ENCODE data around the gene CBX2. TPM values are rescaled to one million over a fixed set of nuclear protein-coding genes. Genes with fewer than 3 reads are reported as not detected.

Gene CBX2
- total and polyA plus RNA-seq, 2 of the 4 experiments (the other 2 are of a cell fraction) = 2.0 to 3.2 TPM

GRCh38 chr17:79781012-79781650 lies 3.2 kb downstream of the CBX2 start:
- no peak overlapping the region for H2BK15ac ChIP-seq (ENCODE audit: low read depth, low read length)

More at GRCh38 chr17:79781012-79781650, 3.2 kb downstream of the CBX2 start:
- Histone ChIP-seq H4K20me1 (ENCODE audit: insufficient read depth, low read length) (peaks cover 8% of the 10 kb centered on the region; the same call in 1 of the 2 replicates), H3K4me3 (ENCODE audit: insufficient read depth, low read depth, low read length) (no peak overlapping the region), H2AFZ (replicated peaks; ENCODE audit: low read length, poor library complexity) (no peak overlapping the region), H3K4me2 (ENCODE audit: low read depth, low read length) (no peak overlapping the region), H2AK9ac (replicated peaks; ENCODE audit: low read depth, low read length, poor library complexity) (peak overlapping the region; percentile 37), H3K9me1 (ENCODE audit: insufficient read depth, low read length) (no peaks in the 10 kb centered on the region), H3K14ac (replicated peaks; ENCODE audit: low read depth, low read length) (no peak overlapping the region), H4K5ac (ENCODE audit: low read depth, low read length) (no peak overlapping the region), H3K4me1 (ENCODE audit: control insufficient read depth, insufficient read depth, low read length) (peaks cover 3% of the 10 kb centered on the region; the same call in 1 of the 2 replicates), H3K18ac (ENCODE audit: low read depth, low read length) (no peak overlapping the region), H3K27me3 (ENCODE audit: control insufficient read depth, insufficient read depth, low read length) (peaks cover 15% of the 10 kb centered on the region), H3K36me3 (ENCODE audit: control insufficient read depth, insufficient read depth, low read length) (peaks cover 4% of the 10 kb centered on the region), H2BK20ac (ENCODE audit: low read depth, low read length) (no peak overlapping the region), H2BK5ac (ENCODE audit: low read depth, low read length, poor library complexity, severe bottlenecking) (no peak overlapping the region), H3K79me1 (ENCODE audit: low read depth in 1 of 2, low read length in 2 of 2) (no peaks in the 10 kb centered on the region; a peak in 1 of 4 replicates), H2BK120ac (ENCODE audit: low read depth, low read length) (no peak overlapping the region), H3K9ac (ENCODE audit: low read depth, low read length) (no peak overlapping the region), H3K56ac (ENCODE audit: extremely low read depth, insufficient read depth, low read length) (no peak overlapping the region), H3K4ac (ENCODE audit: low read depth, low read length) (no peak overlapping the region), H3K27ac (ENCODE audit: insufficient read depth, low read length) (no peak overlapping the region), H3K9me3 (ENCODE audit: control insufficient read depth, insufficient read depth, low read length) (0 out of 2 replicates have a peak, but pooled peaks cover 3% of the 10 kb centered on the region), H2AK5ac (ENCODE audit: low read depth, low read length) (no peak overlapping the region), H4K8ac (ENCODE audit: low read depth in 2 of 2, low read length in 2 of 2) (no peak overlapping the region), H3K23ac (ENCODE audit: low read depth, low read length) (no peak overlapping the region), H4K91ac (ENCODE audit: insufficient read depth, low read depth, low read length) (no peak overlapping the region)
- dilution Hi-C loops (cut with HindIII; ENCODE audit: low sequenced_read_pairs, unreplicated experiment) = no loop called here
- no peak for DNase-seq
- BruUV-seq (replicated peaks) = no TSS peak
- CTCF ChIA-PET = no interaction called here
- TF ChIP-seq RAD21 (IDR thresholded peaks at IDR 0.05; ENCODE audit: low read length) (no peak), RFX5 (IDR thresholded peaks at IDR 0.05; ENCODE audit: low read depth, low read length) (no peak), MAZ (IDR thresholded peaks at IDR 0.05; ENCODE audit: borderline replicate concordance, low read depth, low read length) (no peak)
- intact Hi-C loops (cut with micrococcal nuclease) = no loop called here
- 100% methylated on average over 2 of the region's 12 CpGs; no CpG with 5 or more reads in 1 of the 2 experiments for WGBS, 2 experiments (ENCODE audit: extremely low coverage in 2 of 2, insufficient read length in 1 of 2)
- ATAC-seq (ENCODE audit: low read depth) = no peak
- in situ Hi-C loops (cut with MboI; ENCODE audit: low sequenced_read_pairs) = loop anchor here (10.0 kb wide), 1 partner anchor 134 kb away; no protein-coding TSS in a partner anchor
- POLR2A ChIA-PET (ENCODE audit: unreplicated experiment) = no interaction called here
